Endothelial cell of umbilical vein (primary cell): ENCODE results near the gene PLPP2. TPM values are rescaled to one million over a fixed set of nuclear protein-coding genes. Genes with fewer than 3 reads are reported as not detected.

Experiments used
- BruUV-seq: library from RNA; stranded (reverse); fragments of 400-500 nt; replicated peaks from 2 replicates; lab custom pipeline; 2021; lab: Mats Ljungman, UMichigan
- CTCF ChIA-PET: fragments of 300-600, 350-600 bp; sonication (Branson Sonifier 250); formaldehyde crosslinking; loops from one replicate; lab custom pipeline; 2021; ENCODE audit warnings: antibody characterized with exemption, inconsistent platforms; lab: Charles Lee
- POLR2A ChIA-PET: fragments of 300-600, 350-600 bp; sonication (Branson Sonifier 250); formaldehyde crosslinking; loops from one replicate; lab custom pipeline; 2021; ENCODE audit warnings: antibody characterized with exemption, inconsistent platforms; lab: Charles Lee
- DNase-seq: peaks from one replicate; pipeline ENCODE4 v3.0.0-alpha.2; 2011; ENCODE audit warnings: low read depth, low spot score
- FAIRE-seq: peaks from 2 replicates; lab custom pipeline; 2011; peaks lifted over from hg19 to GRCh38; lab: Jason Lieb, UNC
- H2AFZ ChIP-seq: 2 replicates; pipeline ENCODE4 v1.6.0; 2012; ENCODE audit warnings: low read depth, low read length, control low read depth, inconsistent platforms
- H3K27ac ChIP-seq: 2 replicates; pipeline ENCODE4 v1.5.1; 2011; ENCODE audit warnings: low read depth, mild to moderate bottlenecking, control low read depth, low read length, moderate library complexity; ENCODE audit not compliant: insufficient read depth
- H3K27me3 ChIP-seq, 2 experiments: 2 replicates each; pipeline versions ENCODE4 v1.6.0 to v1.6.1; 2011; ENCODE audit warnings: low read length in 2 of 2, mixed read lengths in 1 of 2; ENCODE audit not compliant: control insufficient read depth in 2 of 2, insufficient read depth in 2 of 2
- H3K36me3 ChIP-seq, 2 experiments: 2 replicates in 1 of 2; 3 replicates in 1 of 2; pipeline ENCODE4 v1.5.1; 2011; ENCODE audit warnings: low read length in 2 of 2, mild to moderate bottlenecking in 1 of 2, moderate library complexity in 1 of 2; ENCODE audit not compliant: control insufficient read depth in 2 of 2, insufficient read depth in 2 of 2; ENCODE audit errors: extremely low read depth in 1 of 2
- H3K4me1 ChIP-seq: 3 replicates; pipeline ENCODE4 v1.5.1; 2011; ENCODE audit warnings: mild to moderate bottlenecking, low read length; ENCODE audit not compliant: control insufficient read depth, insufficient read depth; ENCODE audit errors: extremely low read depth
- H3K4me2 ChIP-seq: 2 replicates; pipeline ENCODE4 v1.6.1; 2011; ENCODE audit warnings: low read length, control low read depth, mixed read lengths; ENCODE audit not compliant: insufficient read depth
- H3K4me3 ChIP-seq, 3 experiments: fragments of 200-600 bp in 1 of 3; sonication (generic), shearing (Covaris generic) in 1 of 3; replicated peaks in 1 of 3; 2 replicates each; pipeline ENCODE4 v1.5.1; 2011 to 2016; ENCODE audit warnings: control low read depth in 3 of 3, low read length in 3 of 3, mild to moderate bottlenecking in 2 of 3, inconsistent platforms in 1 of 3, low read depth in 1 of 3, moderate library complexity in 1 of 3; ENCODE audit not compliant: insufficient read depth in 1 of 3
- H3K79me2 ChIP-seq: 2 replicates; pipeline ENCODE4 v1.6.0; 2012; ENCODE audit warnings: low read length, inconsistent platforms; ENCODE audit not compliant: control insufficient read depth, insufficient read depth
- H3K9ac ChIP-seq: replicated peaks from 2 replicates; pipeline ENCODE3; 2011; ENCODE audit warnings: low read length, control low read depth; ENCODE audit not compliant: insufficient read depth; ENCODE audit errors: extremely low read depth
- H3K9me1 ChIP-seq: replicated peaks from 3 replicates; pipeline ENCODE4 v1.6.0; 2011; ENCODE audit warnings: mild to moderate bottlenecking, low read length; ENCODE audit not compliant: control insufficient read depth, insufficient read depth; ENCODE audit errors: extremely low read depth
- H3K9me3 ChIP-seq: replicated peaks from 2 replicates; pipeline ENCODE4 v1.5.1; 2012; ENCODE audit warnings: low read length, inconsistent platforms; ENCODE audit not compliant: control insufficient read depth, insufficient read depth
- H4K20me1 ChIP-seq: replicated peaks from 2 replicates; pipeline ENCODE3; 2011; ENCODE audit warnings: mild to moderate bottlenecking, low read length; ENCODE audit not compliant: control insufficient read depth, insufficient read depth; ENCODE audit errors: extremely low read depth
- EZH2 ChIP-seq: IDR thresholded peaks from 2 replicates; pipeline ENCODE4 v1.6.1; 2012; ENCODE audit warnings: borderline replicate concordance, low read depth, mild to moderate bottlenecking, moderate library complexity, low read length, inconsistent platforms; ENCODE audit not compliant: severe bottlenecking
- FOS ChIP-seq: IDR thresholded peaks from 2 replicates; pipeline ENCODE4 v1.6.1; 2011; ENCODE audit warnings: mild to moderate bottlenecking, low read length, moderate library complexity, borderline replicate concordance; ENCODE audit not compliant: insufficient read depth
- GATA2 ChIP-seq: IDR thresholded peaks from 2 replicates; pipeline ENCODE4 v1.7.0; 2011; ENCODE audit warnings: low read depth, mild to moderate bottlenecking, moderate library complexity, mixed read lengths, low read length; ENCODE audit not compliant: insufficient read length, insufficient read depth
- JUN ChIP-seq: IDR thresholded peaks from 2 replicates; pipeline ENCODE4 v1.6.1; 2011; ENCODE audit warnings: borderline replicate concordance, low read depth; ENCODE audit not compliant: insufficient read length, insufficient read depth
- MYC ChIP-seq: IDR thresholded peaks from one replicate; pipeline ENCODE4 v1.6.1; 2011; ENCODE audit warnings: mild to moderate bottlenecking, low read depth, low read length
- POLR2A ChIP-seq: IDR thresholded peaks from 2 replicates; pipeline ENCODE4 v1.6.1; 2012; ENCODE audit warnings: low read depth, mild to moderate bottlenecking, control low read depth, low read length
- POLR2AphosphoS5 ChIP-seq: IDR thresholded peaks from 2 replicates; pipeline ENCODE4 v1.6.1; 2012; ENCODE audit warnings: low read depth, mild to moderate bottlenecking, control low read depth, low read length, moderate library complexity; ENCODE audit not compliant: insufficient read depth
- dilution Hi-C: fragments of 300-500 bp; cut with MboI; formaldehyde crosslinking; loops from one replicate; pipeline ENCODE4 v1.15.0; 2019; ENCODE audit warnings: low sequenced_read_pairs; ENCODE audit not compliant: extremely low pct_ligation_motif_present
- intact Hi-C: fragments of 100-400 bp; cut with micrococcal nuclease; formaldehyde crosslinking; loops from one replicate; pipeline ENCODE4 v1.10.0; 2022
- polyA plus RNA-seq, 4 experiments: library from polyadenylated mRNA; depleted of rRNA in 3 of 4; stranded (reverse) in 3 of 4; unstranded in 1 of 4; fragments of >200 nt; gene quantifications; 2 replicates each; pipeline versions ENCODE4 v1.2.1 to v1.2.3, GENCODE V29; 2011 to 2012; ENCODE audit warnings: missing spikeins in 1 of 4
- total RNA-seq: library from RNA; stranded (reverse); gene quantifications from 2 replicates; pipeline ENCODE4 v1.2.3, GENCODE V29; 2021
- TF ChIP-seq, protein P1 (sequence below), 2 donors: IDR thresholded peaks; 1 replicate in 1 of 2; 2 replicates in 1 of 2; pipeline ENCODE4 v1.5.1; 2011; ENCODE audit warnings: low read length in 2 of 2, mild to moderate bottlenecking in 2 of 2, moderate library complexity in 2 of 2, control low read depth in 1 of 2, inconsistent platforms in 1 of 2, low read depth in 1 of 2; ENCODE audit not compliant: insufficient read depth in 1 of 2; ENCODE audit errors: extremely low read depth in 1 of 2
- TF ChIP-seq, protein P2 (sequence below): IDR thresholded peaks from 2 replicates; pipeline ENCODE4 v1.6.1; 2011; ENCODE audit not compliant: insufficient read depth, insufficient read length

PLPP2 gene
- total and polyA plus RNA-seq, 2 donors (not counting 3 experiments of a cell fraction or from before 2014, with no cell fraction given), result 27.9 to 34.3 TPM

DNA sequence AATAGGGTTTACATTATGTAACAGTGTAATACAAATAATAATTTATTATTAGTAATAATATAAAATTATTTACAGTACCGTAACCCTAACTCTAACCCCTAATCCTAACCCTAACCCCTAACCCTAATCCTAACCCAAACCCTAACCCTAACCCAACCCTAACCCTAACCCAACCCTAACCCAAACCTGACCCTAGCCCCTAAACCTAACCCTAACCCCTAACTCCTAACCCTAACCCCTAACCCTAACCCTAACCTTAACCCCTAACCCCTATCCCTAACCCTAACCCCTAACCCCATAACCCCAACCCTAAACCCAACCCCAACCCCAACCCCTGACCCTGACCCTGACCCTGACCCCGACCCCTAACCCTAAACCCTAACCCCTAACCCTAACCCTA, 45.7 kb downstream of the PLPP2 start:
- TF ChIP-seq EZH2 (no peak), MYC (no peak), JUN (no peak), POLR2AphosphoS5 (no peak), POLR2A (no peak), FOS (no peak), GATA2 (no peak)
- TF ChIP-seq, protein P1, sequence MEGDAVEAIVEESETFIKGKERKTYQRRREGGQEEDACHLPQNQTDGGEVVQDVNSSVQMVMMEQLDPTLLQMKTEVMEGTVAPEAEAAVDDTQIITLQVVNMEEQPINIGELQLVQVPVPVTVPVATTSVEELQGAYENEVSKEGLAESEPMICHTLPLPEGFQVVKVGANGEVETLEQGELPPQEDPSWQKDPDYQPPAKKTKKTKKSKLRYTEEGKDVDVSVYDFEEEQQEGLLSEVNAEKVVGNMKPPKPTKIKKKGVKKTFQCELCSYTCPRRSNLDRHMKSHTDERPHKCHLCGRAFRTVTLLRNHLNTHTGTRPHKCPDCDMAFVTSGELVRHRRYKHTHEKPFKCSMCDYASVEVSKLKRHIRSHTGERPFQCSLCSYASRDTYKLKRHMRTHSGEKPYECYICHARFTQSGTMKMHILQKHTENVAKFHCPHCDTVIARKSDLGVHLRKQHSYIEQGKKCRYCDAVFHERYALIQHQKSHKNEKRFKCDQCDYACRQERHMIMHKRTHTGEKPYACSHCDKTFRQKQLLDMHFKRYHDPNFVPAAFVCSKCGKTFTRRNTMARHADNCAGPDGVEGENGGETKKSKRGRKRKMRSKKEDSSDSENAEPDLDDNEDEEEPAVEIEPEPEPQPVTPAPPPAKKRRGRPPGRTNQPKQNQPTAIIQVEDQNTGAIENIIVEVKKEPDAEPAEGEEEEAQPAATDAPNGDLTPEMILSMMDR (IDR thresholded peaks at IDR 0.05; ENCODE audit: extremely low read depth in 1 of 2, insufficient read depth in 1 of 2, low read depth in 1 of 2, low read length in 2 of 2), result no peak
- TF ChIP-seq, protein P2, sequence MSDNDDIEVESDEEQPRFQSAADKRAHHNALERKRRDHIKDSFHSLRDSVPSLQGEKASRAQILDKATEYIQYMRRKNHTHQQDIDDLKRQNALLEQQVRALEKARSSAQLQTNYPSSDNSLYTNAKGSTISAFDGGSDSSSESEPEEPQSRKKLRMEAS, result no peak
- H3K27ac ChIP-seq, result no peak overlapping the region
- dilution Hi-C loops, result no loop called here
- H3K36me3 ChIP-seq, result no peaks in the 10 kb centered on the region
- no peaks in the 10 kb centered on the region for H3K27me3 ChIP-seq
- H3K9me3 ChIP-seq, result no peaks in the 10 kb centered on the region
- no peak overlapping the region for H2AFZ ChIP-seq
- ChIA-PET POLR2A (no interaction called here), CTCF (no interaction called here)
- no peaks in the 10 kb centered on the region for H3K79me2 ChIP-seq
- no peak overlapping the region for H3K4me2 ChIP-seq
- no peak overlapping the region for H3K4me3 ChIP-seq
- intact Hi-C loops, result no loop called here
- no peaks in the 10 kb centered on the region for H4K20me1 ChIP-seq
- no peaks in the 10 kb centered on the region for H3K4me1 ChIP-seq
- no peak for DNase-seq
- FAIRE-seq, result no peak
- H3K9ac ChIP-seq, result no peak overlapping the region
- BruUV-seq, result no TSS peak
- no peaks in the 10 kb centered on the region for H3K9me1 ChIP-seq

Other genes with a start within 250 kb of the PLPP2 start
- gene OR4F17, start 184.3 kb downstream of the PLPP2 start, total RNA-seq, result not detected in 2 replicates
- not detected in 2 replicates for gene OR4F17, start 184.3 kb downstream of the PLPP2 start, polyA plus RNA-seq
- 41.7 and 44.9 TPM in 2 replicates for gene MIER2, start 53.4 kb upstream of the PLPP2 start, total RNA-seq
- gene MIER2, start 53.4 kb upstream of the PLPP2 start, polyA plus RNA-seq, result 20.3 and 26.8 TPM in 2 replicates
- 0.37 and 0.38 TPM in 2 replicates for gene C2CD4C, start 117.7 kb upstream of the PLPP2 start, total RNA-seq
- 0.25 and 0.33 TPM in 2 replicates for gene C2CD4C, start 117.7 kb upstream of the PLPP2 start, polyA plus RNA-seq
- gene SHC2, start 169.6 kb upstream of the PLPP2 start, total RNA-seq, result 4.2 and 7.5 TPM in 2 replicates
- gene SHC2, start 169.6 kb upstream of the PLPP2 start, polyA plus RNA-seq, result 11.8 and 16.8 TPM in 2 replicates
- 0.31 and 0.44 TPM in 2 replicates for gene MADCAM1, start 205.1 kb upstream of the PLPP2 start, total RNA-seq
- gene MADCAM1, start 205.1 kb upstream of the PLPP2 start, polyA plus RNA-seq, result 0.06 and 0.07 TPM in 2 replicates
- 24.0 and 24.7 TPM in 2 replicates for gene TPGS1, start 216.1 kb upstream of the PLPP2 start, total RNA-seq
- 20.9 and 24.2 TPM in 2 replicates for gene TPGS1, start 216.1 kb upstream of the PLPP2 start, polyA plus RNA-seq
- 92.9 and 93.2 TPM in 2 replicates for gene CDC34, start 240.4 kb upstream of the PLPP2 start, total RNA-seq
- 90.4 and 101 TPM in 2 replicates for gene CDC34, start 240.4 kb upstream of the PLPP2 start, polyA plus RNA-seq